Coronary artery (tissue), 2 donors: ENCODE results near the gene ESF1.

Source experiments
- DNase-seq: peaks from one replicate; pipeline ENCODE4 v3.0.0-alpha.2; 2017; ENCODE audit warnings: low spot score
- H3K27ac ChIP-seq, 2 donors: fragments of 200-600 bp; sonication (generic); one replicate each; pipeline ENCODE4 v1.5.1; 2016 to 2019
- H3K4me3 ChIP-seq: fragments of 200-600 bp; sonication (generic); 2 replicates; pipeline ENCODE4 v1.5.1; 2016; ENCODE audit warnings: mild to moderate bottlenecking, moderate library complexity
- CTCF ChIP-seq: fragments of 200-600 bp; sonication (generic); IDR thresholded peaks from one replicate; pipeline ENCODE4 v1.5.1; 2019; ENCODE audit warnings: antibody characterized with exemption

Gene ESF1

GRCh38 chr20:13819885-13820645 lies 35.3 kb upstream of the ESF1 start:
- no peak for DNase-seq
- Histone ChIP-seq H3K27ac (no peak overlapping the region), H3K4me3 (no peak overlapping the region)
- peak; percentile 62 for TF ChIP-seq CTCF

DNA sequence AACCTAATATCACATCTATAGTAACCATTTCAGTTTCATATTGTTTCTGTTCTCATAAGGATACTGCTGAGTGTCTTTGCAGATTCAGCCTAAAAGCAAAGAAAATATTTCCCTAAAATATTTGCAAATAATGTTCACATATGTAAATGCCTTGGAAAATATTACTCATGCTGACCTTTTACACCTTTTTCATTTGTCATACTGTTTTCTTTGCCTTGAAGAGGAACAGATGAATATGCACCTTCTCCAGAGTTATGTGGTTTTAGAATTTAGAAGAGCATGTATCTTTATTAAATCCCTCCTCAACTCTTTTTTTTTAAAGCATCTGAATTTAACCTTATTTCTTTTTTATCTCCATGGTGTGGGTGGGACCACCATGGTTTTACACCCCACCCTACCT lies 32.6 kb upstream of the ESF1 start:
- TF ChIP-seq CTCF, result no peak
- no peak for DNase-seq
- no peak overlapping the region for H3K27ac ChIP-seq
- H3K4me3 ChIP-seq, result no peak overlapping the region

GRCh38 chr20:13816757-13817156 lies 32.0 kb upstream of the ESF1 start:
- no peak for TF ChIP-seq CTCF
- no peak overlapping the region for H3K4me3 ChIP-seq
- H3K27ac ChIP-seq, result no peak overlapping the region
- DNase-seq, result no peak

DNA sequence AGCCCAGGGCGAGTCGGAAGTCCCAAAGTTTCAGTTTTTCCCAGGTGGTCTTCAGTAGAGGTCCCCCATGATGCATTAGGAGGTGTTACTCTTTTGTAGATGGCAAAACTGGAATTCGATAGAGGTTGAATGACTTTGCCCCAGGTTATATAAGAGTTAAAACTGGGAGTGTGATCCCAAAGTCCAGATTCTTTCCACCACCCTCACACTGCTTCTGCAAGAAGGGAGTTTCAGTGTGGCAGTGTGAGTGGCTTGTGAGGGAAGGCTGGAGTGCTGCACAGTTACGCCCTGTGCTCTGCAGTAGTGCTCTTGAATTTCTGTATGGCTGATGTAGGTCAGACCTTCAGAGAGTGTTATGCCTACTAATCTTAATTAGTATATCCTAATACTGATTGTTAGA lies 30.0 kb upstream of the ESF1 start:
- no peak overlapping the region for H3K4me3 ChIP-seq
- H3K27ac ChIP-seq, result no peak overlapping the region
- no peak for DNase-seq
- no peak for TF ChIP-seq CTCF

- no peak for DNase-seq
- no peak for TF ChIP-seq CTCF
- H3K27ac ChIP-seq, result no peak overlapping the region
- no peak overlapping the region for H3K4me3 ChIP-seq
Measured at GRCh38 chr20:13813910-13814309, 29.2 kb upstream of the ESF1 start.

DNA sequence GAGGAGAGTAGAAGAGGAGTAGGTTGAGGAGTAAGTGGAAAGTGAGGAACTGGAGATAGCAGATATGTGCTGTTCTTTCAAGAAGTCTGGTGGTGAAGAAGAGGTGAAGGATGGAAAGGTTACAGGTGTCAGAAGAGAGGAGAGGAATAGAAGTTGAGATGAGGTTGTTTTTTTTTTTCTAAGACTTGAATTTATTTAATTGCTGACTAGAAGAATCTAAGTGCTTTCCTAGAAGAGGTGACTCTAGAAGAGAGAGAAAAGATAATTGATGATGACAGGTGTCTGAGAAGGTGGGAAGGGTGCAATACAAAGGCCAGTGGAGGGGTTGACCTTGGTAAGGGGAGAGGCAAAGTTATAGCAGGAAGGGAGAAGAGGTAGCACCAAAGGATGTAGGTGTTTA lies 25.7 kb upstream of the ESF1 start:
- no peak for TF ChIP-seq CTCF
- DNase-seq, result no peak
- no peak overlapping the region for H3K27ac ChIP-seq
- no peak overlapping the region for H3K4me3 ChIP-seq

DNA sequence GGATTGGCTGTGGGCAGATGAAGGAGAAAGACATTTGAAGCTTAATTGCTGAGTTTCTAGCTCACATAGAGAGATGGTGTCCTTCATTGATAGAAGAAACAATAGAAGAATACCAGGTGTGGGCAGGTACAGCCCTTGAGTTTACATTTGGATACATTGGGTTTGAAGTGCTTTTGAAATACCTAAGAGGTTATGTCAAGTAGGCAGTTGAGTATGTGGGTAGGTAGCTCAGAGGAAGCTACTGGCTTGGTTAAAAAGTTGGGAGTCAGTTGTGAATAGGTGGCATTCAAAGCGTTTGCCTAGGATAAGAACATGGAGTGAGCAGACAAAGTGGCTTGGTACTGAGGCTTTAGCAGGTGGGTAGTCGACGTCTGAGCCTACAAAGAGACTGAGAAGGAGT lies 25.1 kb upstream of the ESF1 start:
- Histone ChIP-seq H3K4me3 (no peak overlapping the region), H3K27ac (no peak overlapping the region)
- no peak for TF ChIP-seq CTCF
- DNase-seq, result no peak
